Adrenal gland (tissue), 5 donors: ENCODE results near the gene MGAT5.

Source experiments
- POLR2A ChIP-seq, 2 donors: fragments of 450-650 bp; IDR thresholded peaks; one replicate each; pipeline ENCODE4 v1.6.1; 2017; ENCODE audit warnings: antibody characterized with exemption in 2 of 2, mild to moderate bottlenecking in 2 of 2, moderate library complexity in 1 of 2
- TF ChIP-seq, protein P1 (sequence below), 6 experiments: fragments of 450-650 bp in 4 of 6; fragments of 200-600 bp in 2 of 6; sonication (generic) in 1 of 6; IDR thresholded peaks; 1 replicate in 5 of 6; 2 replicates in 1 of 6; pipeline versions ENCODE4 v1.5.1 to v1.8.0; 2016 to 2021; ENCODE audit warnings: antibody characterized with exemption in 6 of 6, mild to moderate bottlenecking in 2 of 6, moderate library complexity in 1 of 6
- donor health status: DM: no; HTN: no; CAD: no.

DNA sequence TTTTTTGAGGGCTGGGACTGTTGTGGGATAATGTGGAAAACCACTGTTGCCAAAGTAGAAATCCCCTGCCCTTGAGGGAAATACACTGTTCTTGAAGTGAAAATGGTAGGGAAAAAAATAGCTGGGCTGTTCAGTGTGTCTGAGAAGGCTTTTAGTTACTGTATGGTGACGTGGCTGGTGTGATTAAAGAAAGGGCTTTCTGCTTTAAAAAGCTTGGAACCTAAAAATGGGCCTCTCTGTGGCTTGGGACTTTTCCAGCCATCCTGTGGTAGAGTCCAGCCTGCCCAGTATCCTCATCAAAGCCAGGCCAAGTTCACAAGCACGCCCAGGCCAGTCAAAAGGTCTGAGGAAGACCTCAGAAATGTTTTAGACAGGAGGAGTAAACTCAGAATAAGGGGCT, 6.8 kb downstream of the MGAT5 start:
- TF ChIP-seq, protein P1, sequence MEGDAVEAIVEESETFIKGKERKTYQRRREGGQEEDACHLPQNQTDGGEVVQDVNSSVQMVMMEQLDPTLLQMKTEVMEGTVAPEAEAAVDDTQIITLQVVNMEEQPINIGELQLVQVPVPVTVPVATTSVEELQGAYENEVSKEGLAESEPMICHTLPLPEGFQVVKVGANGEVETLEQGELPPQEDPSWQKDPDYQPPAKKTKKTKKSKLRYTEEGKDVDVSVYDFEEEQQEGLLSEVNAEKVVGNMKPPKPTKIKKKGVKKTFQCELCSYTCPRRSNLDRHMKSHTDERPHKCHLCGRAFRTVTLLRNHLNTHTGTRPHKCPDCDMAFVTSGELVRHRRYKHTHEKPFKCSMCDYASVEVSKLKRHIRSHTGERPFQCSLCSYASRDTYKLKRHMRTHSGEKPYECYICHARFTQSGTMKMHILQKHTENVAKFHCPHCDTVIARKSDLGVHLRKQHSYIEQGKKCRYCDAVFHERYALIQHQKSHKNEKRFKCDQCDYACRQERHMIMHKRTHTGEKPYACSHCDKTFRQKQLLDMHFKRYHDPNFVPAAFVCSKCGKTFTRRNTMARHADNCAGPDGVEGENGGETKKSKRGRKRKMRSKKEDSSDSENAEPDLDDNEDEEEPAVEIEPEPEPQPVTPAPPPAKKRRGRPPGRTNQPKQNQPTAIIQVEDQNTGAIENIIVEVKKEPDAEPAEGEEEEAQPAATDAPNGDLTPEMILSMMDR (IDR thresholded peaks at IDR 0.05) = no peak
- TF ChIP-seq POLR2A (IDR thresholded peaks at IDR 0.05) = no peak
